Measurements from ENCODE around the gene TICRR. TPM values are rescaled to one million over a fixed set of nuclear protein-coding genes. Genes with fewer than 3 reads are reported as not detected.

Gene TICRR
- total RNA-seq, 1 experiment from 2014 or later = 20.5 TPM

- in situ Hi-C loops (cut with HindIII; ENCODE audit: low pct_unique_long_range_greater_than_20kb, low sequenced_read_pairs) = no loop called here
- ChIA-PET CTCF (interaction anchor here (0.8 kb wide), 1 partner anchor 200 kb away, joined by 4 read pairs; no protein-coding TSS in a partner anchor), POLR2A (interaction anchor here (0.7 kb wide), 1 partner anchor 177 kb away, joined by 5 read pairs; no protein-coding TSS in a partner anchor)
- no TSS peak for BruUV-seq (replicated peaks)
- Histone ChIP-seq H3K9me3 (ENCODE audit: control insufficient read depth, insufficient read depth, low read depth, low read length) (no peaks in the 10 kb centered on the region), H3K27ac (ENCODE audit: low read length) (no peak overlapping the region), H3K27me3 (ENCODE audit: control insufficient read depth, insufficient read depth, low read length) (no peaks in the 10 kb centered on the region), H3K36me3 (ENCODE audit: control insufficient read depth, insufficient read depth, low read length) (no peaks in the 10 kb centered on the region), H3K4me1 (ENCODE audit: control insufficient read depth, insufficient read depth, low read length) (0 out of 2 replicates have a peak, but pooled peaks cover under 1% of the 10 kb centered on the region), H3K4me3 (ENCODE audit: low read depth in 2 of 2, low read length in 2 of 2) (no peak overlapping the region)
- TF ChIP-seq CTCF (IDR thresholded peaks at IDR 0.05) = no peak
- TF ChIP-seq POLR2AphosphoS5 (IDR thresholded peaks at IDR 0.05; ENCODE audit: low read depth, low read length) = no peak
- TF ChIP-seq TCF7L2 (IDR thresholded peaks at IDR 0.05; ENCODE audit: low read depth, low read length) = no peak
- no peak for TF ChIP-seq REST (IDR thresholded peaks at IDR 0.05; ENCODE audit: insufficient read depth in 1 of 2, low read depth in 2 of 2, low read length in 1 of 2)
- no peak for TF ChIP-seq SIN3A (IDR thresholded peaks at IDR 0.05; ENCODE audit: borderline replicate concordance, insufficient read depth, low read depth, low read length)
- no peak for ATAC-seq
- no peak for DNase-seq (ENCODE audit: low read depth, low spot score)
- intact Hi-C loops (cut with micrococcal nuclease; ENCODE audit: unreplicated experiment) = no loop called here
These were observed 99.3 kb downstream of the TICRR start for GRCh38 chr15:89674526-89674925.

- no TSS peak for BruUV-seq (replicated peaks)
- peaks cover 6% of the 10 kb centered on the region; the same call in 1 of the 2 replicates for H3K4me1 ChIP-seq (ENCODE audit: control insufficient read depth, insufficient read depth, low read length)
- H3K9me3 ChIP-seq (ENCODE audit: control insufficient read depth, insufficient read depth, low read depth, low read length) = no peaks in the 10 kb centered on the region
- TF ChIP-seq POLR2AphosphoS5 (IDR thresholded peaks at IDR 0.05; ENCODE audit: low read depth, low read length) (no peak), SIN3A (IDR thresholded peaks at IDR 0.05; ENCODE audit: borderline replicate concordance, insufficient read depth, low read depth, low read length) (no peak), TCF7L2 (IDR thresholded peaks at IDR 0.05; ENCODE audit: low read depth, low read length) (no peak), REST (IDR thresholded peaks at IDR 0.05; ENCODE audit: insufficient read depth in 1 of 2, low read depth in 2 of 2, low read length in 1 of 2) (no peak), CTCF (IDR thresholded peaks at IDR 0.05) (no peak)
- H3K36me3 ChIP-seq (ENCODE audit: control insufficient read depth, insufficient read depth, low read length) = no peaks in the 10 kb centered on the region
- H3K4me3 ChIP-seq (ENCODE audit: low read depth in 2 of 2, low read length in 2 of 2) = no peak overlapping the region
- intact Hi-C loops (cut with micrococcal nuclease; ENCODE audit: unreplicated experiment) = no loop called here
- POLR2A ChIA-PET = interaction anchor here (0.6 kb wide), 2 partner anchors 9 to 216 kb away, joined by 4 to 5 read pairs; no protein-coding TSS in a partner anchor
- ATAC-seq = no peak
- CTCF ChIA-PET = interaction anchor here (0.6 kb wide), 2 partner anchors 28 to 258 kb away, joined by 3 to 5 read pairs; no protein-coding TSS in a partner anchor
- in situ Hi-C loops (cut with HindIII; ENCODE audit: low pct_unique_long_range_greater_than_20kb, low sequenced_read_pairs) = no loop called here
- H3K27me3 ChIP-seq (ENCODE audit: control insufficient read depth, insufficient read depth, low read length) = no peaks in the 10 kb centered on the region
- no peak for DNase-seq (ENCODE audit: low read depth, low spot score)
- no peak overlapping the region for H3K27ac ChIP-seq (ENCODE audit: low read length)
These were observed 100.3 kb downstream of the TICRR start for GRCh38 chr15:89675606-89676005.
